ENCODE results near the gene PDZD4.

Gene PDZD4

GRCh38 chrX:153867139-153867538 is 36.8 kb upstream of the PDZD4 start:
- DNase-seq: no peak

- no peak for DNase-seq
These were observed 36.1 kb upstream of the PDZD4 start for GRCh38 chrX:153866302-153867019.

GRCh38 chrX:153865685-153866084 is 35.3 kb upstream of the PDZD4 start:
- DNase-seq: no peak

- DNase-seq: no peak
These were observed 34.9 kb upstream of the PDZD4 start for GRCh38 chrX:153865321-153865580.

- DNase-seq: no peak
These were observed 34.4 kb upstream of the PDZD4 start for GRCh38 chrX:153864561-153865320.

GRCh38 chrX:153864101-153864500 is 33.8 kb upstream of the PDZD4 start:
- no peak for DNase-seq

- DNase-seq: no peak
These were observed 33.1 kb upstream of the PDZD4 start for GRCh38 chrX:153863251-153863991.

GRCh38 chrX:153862369-153863250 is 32.3 kb upstream of the PDZD4 start:
- DNase-seq: no peak

- no peak for DNase-seq
These were observed 31.5 kb upstream of the PDZD4 start for GRCh38 chrX:153861733-153862310.

GRCh38 chrX:153861151-153861550 is 30.8 kb upstream of the PDZD4 start:
- no peak for DNase-seq

- no peak for DNase-seq
These were observed 27.1 kb upstream of the PDZD4 start for GRCh38 chrX:153857348-153857903.

- no peak for DNase-seq
These were observed 24.4 kb upstream of the PDZD4 start for GRCh38 chrX:153854702-153855101.

GRCh38 chrX:153853902-153854267 is 23.5 kb upstream of the PDZD4 start:
- DNase-seq: no peak

- no peak for DNase-seq
These were observed 23.0 kb upstream of the PDZD4 start for GRCh38 chrX:153853180-153853901.

GRCh38 chrX:153851981-153852380 is 21.6 kb upstream of the PDZD4 start:
- no peak for DNase-seq

GRCh38 chrX:153848325-153848724 is 18.0 kb upstream of the PDZD4 start:
- no peak for DNase-seq

- DNase-seq: no peak
These were observed 15.5 kb upstream of the PDZD4 start for GRCh38 chrX:153845842-153846241.

GRCh38 chrX:153845195-153845594 is 14.9 kb upstream of the PDZD4 start:
- DNase-seq: no peak

GRCh38 chrX:153844509-153845082 is 14.3 kb upstream of the PDZD4 start:
- DNase-seq: no peak

- DNase-seq: no peak
These were observed 6.6 kb upstream of the PDZD4 start for GRCh38 chrX:153836921-153837320.

GRCh38 chrX:153832728-153833127 is 2.4 kb upstream of the PDZD4 start:
- DNase-seq: no peak
